GM18858 (cell line): ENCODE measurements around the gene ATP8B1.

Experiments
- ATAC-seq: cut with Tn5 transposase; IDR thresholded peaks from one replicate; pipeline ENCODE4 v1.9.1; 2021; ENCODE audit not compliant: unreplicated experiment

The ATP8B1 gene

GRCh38 chr18:57794951-57795728 is 8.0 kb downstream of the ATP8B1 start:
- ATAC-seq, result no peak

- ATAC-seq, result no peak
Measured at GRCh38 chr18:57793302-57793986, 9.7 kb downstream of the ATP8B1 start.

GRCh38 chr18:57792631-57793301 is 10.3 kb downstream of the ATP8B1 start:
- ATAC-seq, result no peak

- no peak for ATAC-seq
Measured at GRCh38 chr18:57791911-57792310, 11.2 kb downstream of the ATP8B1 start.

GRCh38 chr18:57791192-57791591 is 11.9 kb downstream of the ATP8B1 start:
- no peak for ATAC-seq

GRCh38 chr18:57790316-57790715 is 12.8 kb downstream of the ATP8B1 start:
- ATAC-seq, result no peak

- no peak for ATAC-seq
Measured at GRCh38 chr18:57789759-57790158, 13.4 kb downstream of the ATP8B1 start.

- ATAC-seq, result no peak
Measured at GRCh38 chr18:57789090-57789489, 14.0 kb downstream of the ATP8B1 start.

- no peak for ATAC-seq
Measured at GRCh38 chr18:57787068-57787685, 15.9 kb downstream of the ATP8B1 start.

- no peak for ATAC-seq
Measured at GRCh38 chr18:57785751-57786437, 17.2 kb downstream of the ATP8B1 start.

GRCh38 chr18:57784801-57785114 is 18.4 kb downstream of the ATP8B1 start:
- no peak for ATAC-seq

GRCh38 chr18:57784034-57784800 is 18.9 kb downstream of the ATP8B1 start:
- no peak for ATAC-seq

- ATAC-seq, result no peak
Measured at GRCh38 chr18:57782049-57782448, 21.1 kb downstream of the ATP8B1 start.

GRCh38 chr18:57780706-57781347 is 22.3 kb downstream of the ATP8B1 start:
- peak; percentile 63 for ATAC-seq

- ATAC-seq, result no peak
Measured at GRCh38 chr18:57780318-57780705, 22.8 kb downstream of the ATP8B1 start.

GRCh38 chr18:57776767-57777166 is 26.3 kb downstream of the ATP8B1 start:
- ATAC-seq, result no peak

- no peak for ATAC-seq
Measured at GRCh38 chr18:57776354-57776753, 26.8 kb downstream of the ATP8B1 start.

GRCh38 chr18:57775937-57776336 is 27.2 kb downstream of the ATP8B1 start:
- no peak for ATAC-seq

- no peak for ATAC-seq
Measured at GRCh38 chr18:57772387-57772799, 30.7 kb downstream of the ATP8B1 start.

GRCh38 chr18:57771626-57772025 is 31.5 kb downstream of the ATP8B1 start:
- ATAC-seq, result no peak
